ENCODE data around the gene DBH.
"Not testable (repeated sequence)": the region's sequence is repeated elsewhere in the genome, so short reads cannot be mapped to it uniquely, and the experiment has no call there.

The DBH gene

GRCh38 chr9:133670466-133670865, 34.3 kb downstream of the DBH start:
- no peak for DNase-seq

GRCh38 chr9:133671371-133671770, 35.2 kb downstream of the DBH start:
- no peak for DNase-seq

GRCh38 chr9:133672503-133673257, 36.5 kb downstream of the DBH start:
- DNase-seq, result no peak

GRCh38 chr9:133673258-133673655, 37.1 kb downstream of the DBH start:
- DNase-seq, result peak; percentile 38

GRCh38 chr9:133674091-133674490, 37.9 kb downstream of the DBH start:
- no peak for DNase-seq

- not testable (repeated sequence) for DNase-seq
Measured at GRCh38 chr9:133675796-133676195, 39.6 kb downstream of the DBH start.

GRCh38 chr9:133676450-133676849, 40.3 kb downstream of the DBH start:
- DNase-seq, result no peak

GRCh38 chr9:133677126-133678010, 41.2 kb downstream of the DBH start:
- no peak for DNase-seq

- no peak for DNase-seq
Measured at GRCh38 chr9:133679056-133679455, 42.9 kb downstream of the DBH start.

GRCh38 chr9:133679466-133680061, 43.4 kb downstream of the DBH start:
- no peak for DNase-seq

GRCh38 chr9:133680250-133680975, 44.2 kb downstream of the DBH start:
- no peak for DNase-seq

GRCh38 chr9:133680976-133681657, 45.0 kb downstream of the DBH start:
- DNase-seq, result no peak

GRCh38 chr9:133681658-133682306, 45.6 kb downstream of the DBH start:
- no peak for DNase-seq

GRCh38 chr9:133682818-133683585, 46.8 kb downstream of the DBH start:
- no peak for DNase-seq

GRCh38 chr9:133683586-133684120, 47.5 kb downstream of the DBH start:
- no peak for DNase-seq

- no peak for DNase-seq
Measured at GRCh38 chr9:133684121-133684935, 48.2 kb downstream of the DBH start.

GRCh38 chr9:133684936-133685361, 48.8 kb downstream of the DBH start:
- no peak for DNase-seq

- no peak for DNase-seq
Measured at GRCh38 chr9:133685653-133686609, 49.8 kb downstream of the DBH start.
